ENCODE measurements around the gene EPHB2. TPM values are rescaled to one million over a fixed set of nuclear protein-coding genes. Genes with fewer than 3 reads are reported as not detected.

EPHB2 gene
- total RNA-seq (10 to 100 TPM in 5 of 7 donors, 1 to 10 TPM in 2; 2.5 to 55.1 (median 20.9) TPM), polyA plus RNA-seq (1 to 10 TPM; 3.1 to 5.1 TPM)
- long read RNA-seq, donor 1, partial matches to known transcripts = 8 of 21 reads
- long read RNA-seq, donor 1, other reads (novel, unspliced or antisense) = 12 of 21 reads
- long read RNA-seq, donor 2, transcript EPHB2-202 (16 exons, 3,152 nt) = major isoform, 5 of 6 reads
- long read RNA-seq, donor 2, partial matches to known transcripts = 0 of 6 reads
- long read RNA-seq, donor 2, other reads (novel, unspliced or antisense) = 0 of 6 reads
- long read RNA-seq, donor 3, partial matches to known transcripts = 6 of 11 reads
- long read RNA-seq, donor 3, other reads (novel, unspliced or antisense) = 4 of 11 reads

GRCh38 chr1:22710701-22711049 is at the start of gene EPHB2:
Gene EPHB2, plus strand, starts transcription at chr1:22710839. Its CDS starts 144 bp downstream, at chr1:22710983.
- H3K27me3 ChIP-seq = no peaks in the 10 kb centered on the region
- intact Hi-C loops (cut with DNase I) = loop anchor here in 1 of 4 donors (5.0 kb wide), 1 partner anchor 152 kb away; no protein-coding TSS in a partner anchor
- DNase-seq = peak in 3 of 5 donors; percentile 61 to 71 (median 66)

GRCh38 chr1:22661880-22662279 is 48.8 kb upstream of the EPHB2 start:
- Histone ChIP-seq H3K9me3 (no peaks in the 10 kb centered on the region), H3K4me1 (ENCODE audit: insufficient read depth) (no peaks in the 10 kb centered on the region), H3K4me3 (no peak overlapping the region), H3K36me3 (no peaks in the 10 kb centered on the region), H3K27ac (no peak overlapping the region), H3K27me3 (no peaks in the 10 kb centered on the region)
- intact Hi-C loops (cut with DNase I) = no loop called here
- TF ChIP-seq EP300 (IDR thresholded peaks at IDR 0.05) (no peak), CTCF (IDR thresholded peaks at IDR 0.05) (no peak), POLR2A (IDR thresholded peaks at IDR 0.05) (no peak)
- 79 to 92% (median 90%) methylated on average over 2 of the region's 2 CpGs for WGBS, 3 donors
- no peak for DNase-seq

More at GRCh38 chr1:22710701-22711049, at the start of gene EPHB2:
- WGBS, 3 donors = 1% methylated on average over 47 to 55 of the region's 55 CpGs; no CpG with 5 or more reads in 1 of the 3 donors
- Histone ChIP-seq H3K27ac (peak within 1 kb of the TSS in 1 of 2 donors; percentile 39), H3K9me3 (no peaks in the 10 kb centered on the region), H3K36me3 (no peaks in the 10 kb centered on the region), H3K4me3 (peak within 1 kb of the TSS; percentile 33), H3K4me1 (ENCODE audit: insufficient read depth) (peaks cover 9% of the 10 kb centered on the region)
- TF ChIP-seq CTCF (IDR thresholded peaks at IDR 0.05) (no peak), EP300 (IDR thresholded peaks at IDR 0.05) (no peak), POLR2A (IDR thresholded peaks at IDR 0.05) (no peak)

GRCh38 chr1:22662318-22662717 is 48.3 kb upstream of the EPHB2 start:
- intact Hi-C loops (cut with DNase I) = no loop called here
- H3K27me3 ChIP-seq = no peaks in the 10 kb centered on the region
- WGBS, 3 donors = 71 to 77% (median 74%) methylated on average over 5 of the region's 5 CpGs

GRCh38 chr1:22662986-22663408 is 47.6 kb upstream of the EPHB2 start:
- 68 to 80% (median 74%) methylated on average over 8 of the region's 8 CpGs for WGBS, 3 donors

More at GRCh38 chr1:22662318-22662717, 48.3 kb upstream of the EPHB2 start:
- Histone ChIP-seq H3K27ac (no peak overlapping the region), H3K9me3 (no peaks in the 10 kb centered on the region), H3K36me3 (no peaks in the 10 kb centered on the region), H3K4me1 (ENCODE audit: insufficient read depth) (no peaks in the 10 kb centered on the region), H3K4me3 (no peak overlapping the region)
- TF ChIP-seq CTCF (IDR thresholded peaks at IDR 0.05) (no peak), POLR2A (IDR thresholded peaks at IDR 0.05) (no peak), EP300 (IDR thresholded peaks at IDR 0.05) (no peak)
- no peak for DNase-seq

More at GRCh38 chr1:22662986-22663408, 47.6 kb upstream of the EPHB2 start:
- Histone ChIP-seq H3K4me1 (ENCODE audit: insufficient read depth) (no peaks in the 10 kb centered on the region), H3K4me3 (no peak overlapping the region), H3K36me3 (no peaks in the 10 kb centered on the region), H3K27me3 (no peaks in the 10 kb centered on the region), H3K27ac (no peak overlapping the region), H3K9me3 (no peaks in the 10 kb centered on the region)
- intact Hi-C loops (cut with DNase I) = no loop called here
- no peak for DNase-seq
- TF ChIP-seq POLR2A (IDR thresholded peaks at IDR 0.05) (no peak), CTCF (IDR thresholded peaks at IDR 0.05) (no peak), EP300 (IDR thresholded peaks at IDR 0.05) (no peak)
